Neuron (in vitro differentiated cells): Measurements from ENCODE around the gene AAK1.

Source experiments
- H2AFZ ChIP-seq: one replicate; pipeline ENCODE4 v1.6.1; 2013; ENCODE audit warnings: low read depth, mild to moderate bottlenecking, inconsistent platforms, low read length, moderate library complexity
- H3K27me3 ChIP-seq: one replicate; pipeline ENCODE4 v1.6.1; 2013; ENCODE audit warnings: low read length; ENCODE audit not compliant: insufficient read depth
- H3K36me3 ChIP-seq: one replicate; pipeline ENCODE4 v1.6.1; 2013; ENCODE audit warnings: low read length; ENCODE audit not compliant: insufficient read depth
- H3K4me1 ChIP-seq: one replicate; pipeline ENCODE4 v1.6.1; 2013; ENCODE audit warnings: low read length; ENCODE audit not compliant: insufficient read depth
- H3K4me3 ChIP-seq: 2 replicates; pipeline ENCODE4 v1.5.1; 2013; ENCODE audit warnings: mild to moderate bottlenecking, low read length, moderate library complexity
- H3K9me3 ChIP-seq: one replicate; pipeline ENCODE4 v1.6.1; 2013; ENCODE audit warnings: low read length

The AAK1 gene

GRCh38 chr2:69545477-69545932 is 98.0 kb downstream of the AAK1 start:
- Histone ChIP-seq H3K27me3 (no peaks in the 10 kb centered on the region), H3K4me1 (no peaks in the 10 kb centered on the region), H3K9me3 (peaks cover 10% of the 10 kb centered on the region), H2AFZ (no peak overlapping the region), H3K4me3 (no peak overlapping the region), H3K36me3 (peaks cover 20% of the 10 kb centered on the region)

- Histone ChIP-seq H3K36me3 (peaks cover 21% of the 10 kb centered on the region), H2AFZ (no peak overlapping the region)
These were observed 98.6 kb downstream of the AAK1 start for GRCh38 chr2:69544951-69545350.

GRCh38 chr2:69539549-69539908 is 104.0 kb downstream of the AAK1 start:
- Histone ChIP-seq H3K36me3 (peaks cover 28% of the 10 kb centered on the region), H2AFZ (no peak overlapping the region), H3K9me3 (peaks cover 11% of the 10 kb centered on the region), H3K27me3 (no peaks in the 10 kb centered on the region), H3K4me3 (no peak overlapping the region), H3K4me1 (no peaks in the 10 kb centered on the region)

More at GRCh38 chr2:69544951-69545350, 98.6 kb downstream of the AAK1 start:
- Histone ChIP-seq H3K9me3 (peaks cover 12% of the 10 kb centered on the region), H3K4me1 (no peaks in the 10 kb centered on the region), H3K4me3 (no peak overlapping the region), H3K27me3 (no peaks in the 10 kb centered on the region)

- Histone ChIP-seq H3K27me3 (no peaks in the 10 kb centered on the region), H3K9me3 (peaks cover 11% of the 10 kb centered on the region), H3K4me1 (no peaks in the 10 kb centered on the region), H3K36me3 (peaks cover 25% of the 10 kb centered on the region), H3K4me3 (no peak overlapping the region), H2AFZ (no peak overlapping the region)
These were observed 104.5 kb downstream of the AAK1 start for GRCh38 chr2:69538872-69539548.

- Histone ChIP-seq H2AFZ (no peak overlapping the region), H3K4me3 (no peak overlapping the region), H3K4me1 (no peaks in the 10 kb centered on the region), H3K27me3 (no peaks in the 10 kb centered on the region), H3K36me3 (peaks cover 25% of the 10 kb centered on the region), H3K9me3 (peaks cover 11% of the 10 kb centered on the region)
These were observed 105.3 kb downstream of the AAK1 start for GRCh38 chr2:69538249-69538648.

GRCh38 chr2:69535817-69536241 is 107.7 kb downstream of the AAK1 start:
- Histone ChIP-seq H3K9me3 (peaks cover 4% of the 10 kb centered on the region), H3K36me3 (peaks cover 24% of the 10 kb centered on the region), H3K4me3 (no peak overlapping the region), H3K27me3 (no peaks in the 10 kb centered on the region), H3K4me1 (no peaks in the 10 kb centered on the region), H2AFZ (no peak overlapping the region)

- H3K4me3 ChIP-seq: no peak overlapping the region
- H3K27me3 ChIP-seq: no peaks in the 10 kb centered on the region
- H2AFZ ChIP-seq: no peak overlapping the region
- H3K4me1 ChIP-seq: no peaks in the 10 kb centered on the region
- no peaks in the 10 kb centered on the region for H3K9me3 ChIP-seq
- peaks cover 38% of the 10 kb centered on the region for H3K36me3 ChIP-seq
These were observed 112.4 kb downstream of the AAK1 start for GRCh38 chr2:69531186-69531585.

GRCh38 chr2:69529480-69529879 is 114.1 kb downstream of the AAK1 start:
- H3K4me3 ChIP-seq: no peak overlapping the region
- no peaks in the 10 kb centered on the region for H3K4me1 ChIP-seq
- H3K27me3 ChIP-seq: no peaks in the 10 kb centered on the region
- H3K9me3 ChIP-seq: no peaks in the 10 kb centered on the region
- H3K36me3 ChIP-seq: peaks cover 45% of the 10 kb centered on the region
- H2AFZ ChIP-seq: no peak overlapping the region

GRCh38 chr2:69525261-69525660 is 118.3 kb downstream of the AAK1 start:
- Histone ChIP-seq H2AFZ (no peak overlapping the region), H3K27me3 (no peaks in the 10 kb centered on the region), H3K36me3 (peaks cover 43% of the 10 kb centered on the region), H3K4me3 (no peak overlapping the region), H3K9me3 (no peaks in the 10 kb centered on the region), H3K4me1 (no peaks in the 10 kb centered on the region)

- peaks cover 44% of the 10 kb centered on the region for H3K36me3 ChIP-seq
- H3K4me1 ChIP-seq: no peaks in the 10 kb centered on the region
- H3K27me3 ChIP-seq: no peaks in the 10 kb centered on the region
- no peak overlapping the region for H3K4me3 ChIP-seq
- no peaks in the 10 kb centered on the region for H3K9me3 ChIP-seq
- no peak overlapping the region for H2AFZ ChIP-seq
These were observed 118.7 kb downstream of the AAK1 start for GRCh38 chr2:69524799-69525198.

- H3K36me3 ChIP-seq: peaks cover 53% of the 10 kb centered on the region
These were observed 121.8 kb downstream of the AAK1 start for GRCh38 chr2:69521747-69522146.

GRCh38 chr2:69518841-69519240 is 124.7 kb downstream of the AAK1 start:
- peaks cover 50% of the 10 kb centered on the region for H3K36me3 ChIP-seq
- H3K4me3 ChIP-seq: no peak overlapping the region
- no peaks in the 10 kb centered on the region for H3K27me3 ChIP-seq
- H2AFZ ChIP-seq: no peak overlapping the region
- peaks cover 3% of the 10 kb centered on the region for H3K4me1 ChIP-seq
- no peaks in the 10 kb centered on the region for H3K9me3 ChIP-seq

More at GRCh38 chr2:69521747-69522146, 121.8 kb downstream of the AAK1 start:
- no peak overlapping the region for H3K4me3 ChIP-seq
- H3K4me1 ChIP-seq: no peaks in the 10 kb centered on the region
- no peak overlapping the region for H2AFZ ChIP-seq
- no peaks in the 10 kb centered on the region for H3K27me3 ChIP-seq
- H3K9me3 ChIP-seq: no peaks in the 10 kb centered on the region

GRCh38 chr2:69517410-69517809 is 126.1 kb downstream of the AAK1 start:
- H2AFZ ChIP-seq: no peak overlapping the region
- H3K9me3 ChIP-seq: no peaks in the 10 kb centered on the region
- H3K27me3 ChIP-seq: no peaks in the 10 kb centered on the region
- H3K4me3 ChIP-seq: no peak overlapping the region
- H3K36me3 ChIP-seq: peaks cover 58% of the 10 kb centered on the region
- peaks cover 3% of the 10 kb centered on the region for H3K4me1 ChIP-seq

GRCh38 chr2:69514819-69515218 is 128.7 kb downstream of the AAK1 start:
- Histone ChIP-seq H2AFZ (no peak overlapping the region), H3K4me3 (no peak overlapping the region), H3K36me3 (peaks cover 63% of the 10 kb centered on the region), H3K9me3 (peaks cover 3% of the 10 kb centered on the region), H3K27me3 (no peaks in the 10 kb centered on the region), H3K4me1 (peaks cover 3% of the 10 kb centered on the region)
